HCT116 (cell line): ENCODE measurements around the gene IRF2. TPM values are rescaled to one million over a fixed set of nuclear protein-coding genes. Genes with fewer than 3 reads are reported as not detected.

Experiments
- ATAC-seq: fragments of 200-7000 bp; cut with Tn5 transposase; 2 replicates; pipeline ENCODE4 v1.9.1; 2020; ENCODE audit warnings: mild to moderate bottlenecking, moderate library complexity
- BruUV-seq: library from RNA; stranded (reverse); fragments of 400-500 nt; replicated peaks from 2 replicates; lab custom pipeline; 2021; lab: Mats Ljungman, UMichigan
- CTCF ChIA-PET: fragments of 300-600 bp; sonication (Branson Sonifier 250); formaldehyde crosslinking; loops from one replicate; lab custom pipeline; 2021; ENCODE audit warnings: antibody characterized with exemption; lab: Charles Lee
- POLR2A ChIA-PET: fragments of 300-600, 350-600 bp; sonication (Branson Sonifier 250); formaldehyde crosslinking; loops from one replicate; lab custom pipeline; 2021; ENCODE audit warnings: antibody characterized with exemption; lab: Charles Lee
- RAD21 ChIA-PET, 2 experiments: fragments of 300-600 bp; sonication (Branson Sonifier 250); formaldehyde crosslinking; loops; one replicate each; lab custom pipeline; 2023; ENCODE audit warnings: low total read pairs in 2 of 2; ENCODE audit not compliant: uncharacterized antibody in 2 of 2, unreplicated experiment in 2 of 2, low non-redundant PET in 1 of 2; lab: Charles Lee
- DNase-seq: peaks from one replicate; pipeline ENCODE4 v3.0.0-alpha.2; 2010; ENCODE audit warnings: low read depth, low spot score
- H2AFZ ChIP-seq: fragments of 200-600 bp; shearing (Covaris generic), sonication (generic); 2 replicates; pipeline ENCODE4 v1.6.1; 2017; ENCODE audit warnings: low read depth, mixed run types, mixed read lengths, antibody characterized with exemption, low read length; ENCODE audit not compliant: poor library complexity, severe bottlenecking
- H3K27ac ChIP-seq: 2 replicates; pipeline ENCODE4 v1.5.1; 2012; ENCODE audit warnings: low read depth, low read length
- H3K27me3 ChIP-seq: fragments of 200-600 bp; sonication (generic); 2 replicates; pipeline ENCODE4 v1.6.1; 2016; ENCODE audit warnings: mixed run types, low read length, mixed read lengths; ENCODE audit not compliant: insufficient read depth
- H3K36me3 ChIP-seq, 2 experiments: fragments of 200-500 bp in 1 of 2; fragments of 200-600 bp in 1 of 2; sonication (Bioruptor generic) in 1 of 2; sonication (generic) in 1 of 2; 2 replicates each; pipeline versions ENCODE4 v1.5.1 to v1.6.1; 2014 to 2016; ENCODE audit warnings: low read length in 2 of 2, inconsistent platforms in 1 of 2, mixed read lengths in 1 of 2, mixed run types in 1 of 2; ENCODE audit not compliant: insufficient read depth in 2 of 2, control insufficient read depth in 1 of 2
- H3K4me1 ChIP-seq, 2 experiments: fragments of 200-600 bp in 1 of 2; sonication (generic) in 1 of 2; 2 replicates each; pipeline versions ENCODE4 v1.5.1 to v1.6.1; 2012 to 2017; ENCODE audit warnings: low read length in 2 of 2, inconsistent platforms in 1 of 2, mild to moderate bottlenecking in 1 of 2, mixed read lengths in 1 of 2, mixed run types in 1 of 2, moderate library complexity in 1 of 2; ENCODE audit not compliant: insufficient read depth in 2 of 2, control insufficient read depth in 1 of 2
- H3K4me2 ChIP-seq: fragments of 200-600 bp; sonication (generic); 2 replicates; pipeline ENCODE4 v1.6.1; 2017; ENCODE audit warnings: mixed run types, low read length, mixed read lengths
- H3K4me3 ChIP-seq, 2 experiments: fragments of 200-600 bp in 1 of 2; sonication (generic) in 1 of 2; replicated peaks in 1 of 2; 2 replicates each; pipeline ENCODE4 v1.5.1; 2011 to 2016; ENCODE audit warnings: low read length in 2 of 2, control low read depth in 1 of 2, low read depth in 1 of 2, mild to moderate bottlenecking in 1 of 2, mixed read lengths in 1 of 2, mixed run types in 1 of 2
- H3K79me2 ChIP-seq: fragments of 200-600 bp; sonication (generic); 2 replicates; pipeline ENCODE4 v1.6.1; 2017; ENCODE audit warnings: mild to moderate bottlenecking, mixed run types, low read length, moderate library complexity, mixed read lengths; ENCODE audit not compliant: insufficient read depth
- H3K9ac ChIP-seq: fragments of 200-600 bp; sonication (generic); 2 replicates; pipeline ENCODE4 v1.6.1; 2016; ENCODE audit warnings: low read length, mixed read lengths
- H3K9me2 ChIP-seq: fragments of 200-600 bp; sonication (generic), shearing (Covaris generic); 2 replicates; pipeline ENCODE4 v1.6.1; 2017; ENCODE audit warnings: mixed run types, mild to moderate bottlenecking, moderate library complexity; ENCODE audit not compliant: insufficient read depth
- H3K9me3 ChIP-seq, 2 experiments: fragments of 200-500 bp in 1 of 2; fragments of 200-600 bp in 1 of 2; sonication (Bioruptor generic) in 1 of 2; sonication (generic) in 1 of 2; 2 replicates each; pipeline ENCODE4 v1.6.1; 2014 to 2017; ENCODE audit warnings: low read length in 2 of 2, mixed read lengths in 2 of 2, inconsistent platforms in 1 of 2, low read depth in 1 of 2, mild to moderate bottlenecking in 1 of 2, mixed run types in 1 of 2, moderate library complexity in 1 of 2; ENCODE audit not compliant: control insufficient read depth in 1 of 2, insufficient read depth in 1 of 2
- H4K20me1 ChIP-seq: fragments of 200-600 bp; sonication (generic), shearing (Covaris generic); 2 replicates; pipeline ENCODE4 v1.6.1; 2017; ENCODE audit warnings: mixed run types, mild to moderate bottlenecking, moderate library complexity; ENCODE audit not compliant: insufficient read depth
- CBX3 ChIP-seq: IDR thresholded peaks from 2 replicates; pipeline ENCODE4 v1.6.1; 2012; ENCODE audit warnings: low read depth
- CEBPB ChIP-seq: IDR thresholded peaks from 2 replicates; pipeline ENCODE4 v1.6.1; 2012; ENCODE audit warnings: low read depth
- EGR1 ChIP-seq: IDR thresholded peaks from 2 replicates; pipeline ENCODE4 v1.6.1; 2012; ENCODE audit warnings: low read depth
- ELF1 ChIP-seq: IDR thresholded peaks from 2 replicates; pipeline ENCODE4 v1.6.1; 2012; ENCODE audit warnings: low read depth, borderline replicate concordance
- EZH2 ChIP-seq: fragments of 200-600 bp; sonication (generic); IDR thresholded peaks from 2 replicates; pipeline ENCODE4 v1.6.1; 2017; ENCODE audit warnings: antibody characterized with exemption, mixed run types
- EZH2phosphoT487 ChIP-seq: fragments of 200-600 bp; IDR thresholded peaks from 2 replicates; pipeline ENCODE4 v1.6.1; 2018; ENCODE audit warnings: antibody characterized with exemption, borderline replicate concordance
- FOSL1 ChIP-seq: IDR thresholded peaks from 2 replicates; pipeline ENCODE4 v1.6.1; 2012; ENCODE audit warnings: low read depth
- POLR2AphosphoS5 ChIP-seq: IDR thresholded peaks from 2 replicates; pipeline ENCODE4 v1.6.1; 2011; ENCODE audit warnings: mild to moderate bottlenecking, low read depth, low read length, moderate library complexity
- RAD21 ChIP-seq: IDR thresholded peaks from 2 replicates; pipeline ENCODE4 v1.6.1; 2012; ENCODE audit warnings: low read depth, mild to moderate bottlenecking
- SIN3A ChIP-seq: IDR thresholded peaks from 2 replicates; pipeline ENCODE4 v1.6.1; 2012; ENCODE audit warnings: low read depth
- SP1 ChIP-seq: IDR thresholded peaks from 2 replicates; pipeline ENCODE4 v1.6.1; 2012; ENCODE audit warnings: low read depth
- SRF ChIP-seq: IDR thresholded peaks from 2 replicates; pipeline ENCODE4 v1.6.1; 2012; ENCODE audit warnings: low read depth
- TCF7L2 ChIP-seq: IDR thresholded peaks from 2 replicates; pipeline ENCODE4 v1.7.0; 2011; ENCODE audit warnings: borderline replicate concordance, inconsistent platforms; ENCODE audit not compliant: insufficient read depth, insufficient read length; ENCODE audit errors: extremely low read depth
- YY1 ChIP-seq: IDR thresholded peaks from 2 replicates; pipeline ENCODE4 v1.6.1; 2011; ENCODE audit warnings: low read length, low read depth, moderate library complexity, mild to moderate bottlenecking; ENCODE audit not compliant: insufficient replicate concordance; ENCODE audit errors: extremely low read depth
- ZNF274 ChIP-seq: fragments of 200-500 bp; sonication (Bioruptor generic); IDR thresholded peaks from 2 replicates; pipeline ENCODE4 v1.6.1; 2014; ENCODE audit warnings: mild to moderate bottlenecking, low read depth, low read length, inconsistent platforms
- intact Hi-C: fragments of 100-400 bp; cut with micrococcal nuclease; formaldehyde crosslinking; loops from 2 replicates; pipeline ENCODE4 v1.10.0; 2022
- total RNA-seq: library from RNA; stranded (reverse); gene quantifications from one replicate; pipeline ENCODE4 v1.2.1, GENCODE V29; 2021; ENCODE audit not compliant: unreplicated experiment
- TF ChIP-seq, protein P1 (sequence below): IDR thresholded peaks from 2 replicates; pipeline ENCODE4 v1.6.1; 2012; ENCODE audit warnings: low read depth
- TF ChIP-seq, protein P2 (sequence below), 3 experiments: fragments of 200-600 bp in 1 of 3; sonication (generic) in 1 of 3; IDR thresholded peaks in 2 of 3; conservative IDR thresholded peaks in 1 of 3; 2 replicates each; pipeline ENCODE4 v1.5.1; 2012 to 2017; ENCODE audit warnings: low read depth in 2 of 3, low read length in 2 of 3, antibody characterized with exemption in 1 of 3, borderline replicate concordance in 1 of 3, control low read depth in 1 of 3, mild to moderate bottlenecking in 1 of 3, mixed read lengths in 1 of 3, mixed run types in 1 of 3, moderate library complexity in 1 of 3; ENCODE audit not compliant: insufficient read depth in 1 of 3
- TF ChIP-seq, protein P3 (sequence below): IDR thresholded peaks from 2 replicates; pipeline ENCODE4 v1.6.1; 2012

Gene IRF2
- total RNA-seq, 1 experiment from 2014 or later, result 10.6 TPM

DNA sequence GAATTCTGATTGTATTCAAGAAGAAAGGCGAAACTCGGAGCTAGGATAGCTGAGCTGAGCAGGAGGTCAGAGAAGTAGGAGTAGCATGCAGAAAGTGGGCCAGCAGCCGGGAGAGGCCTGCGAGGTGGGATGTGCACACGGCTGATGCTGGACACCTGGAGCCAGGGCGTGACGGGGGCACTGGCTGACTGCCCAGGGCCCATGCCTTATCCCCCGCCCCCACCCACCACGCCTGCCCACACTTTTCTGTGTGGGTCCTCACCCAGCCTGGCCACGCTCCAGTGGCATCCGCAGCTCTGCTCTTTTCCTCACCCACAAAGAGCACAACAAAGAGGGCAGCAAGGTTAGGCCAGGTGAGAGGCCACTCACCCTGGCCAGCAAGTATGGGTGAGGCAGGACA lies 30.0 kb upstream of the IRF2 start:
- H3K4me3 ChIP-seq, result no peak overlapping the region
- no peaks in the 10 kb centered on the region for H3K27me3 ChIP-seq
- no peaks in the 10 kb centered on the region for H4K20me1 ChIP-seq
- intact Hi-C loops, result no loop called here
- H3K9me3 ChIP-seq, result no peaks in the 10 kb centered on the region
- ATAC-seq (no peak), DNase-seq (no peak)
- no peak overlapping the region for H3K27ac ChIP-seq
- no TSS peak for BruUV-seq
- ChIA-PET CTCF (no interaction called here), RAD21 (no interaction called here), POLR2A (no interaction called here)
- H2AFZ ChIP-seq, result no peak overlapping the region
- no peaks in the 10 kb centered on the region for H3K9me2 ChIP-seq
- no peak for TF ChIP-seq YY1
- TF ChIP-seq, protein P1, sequence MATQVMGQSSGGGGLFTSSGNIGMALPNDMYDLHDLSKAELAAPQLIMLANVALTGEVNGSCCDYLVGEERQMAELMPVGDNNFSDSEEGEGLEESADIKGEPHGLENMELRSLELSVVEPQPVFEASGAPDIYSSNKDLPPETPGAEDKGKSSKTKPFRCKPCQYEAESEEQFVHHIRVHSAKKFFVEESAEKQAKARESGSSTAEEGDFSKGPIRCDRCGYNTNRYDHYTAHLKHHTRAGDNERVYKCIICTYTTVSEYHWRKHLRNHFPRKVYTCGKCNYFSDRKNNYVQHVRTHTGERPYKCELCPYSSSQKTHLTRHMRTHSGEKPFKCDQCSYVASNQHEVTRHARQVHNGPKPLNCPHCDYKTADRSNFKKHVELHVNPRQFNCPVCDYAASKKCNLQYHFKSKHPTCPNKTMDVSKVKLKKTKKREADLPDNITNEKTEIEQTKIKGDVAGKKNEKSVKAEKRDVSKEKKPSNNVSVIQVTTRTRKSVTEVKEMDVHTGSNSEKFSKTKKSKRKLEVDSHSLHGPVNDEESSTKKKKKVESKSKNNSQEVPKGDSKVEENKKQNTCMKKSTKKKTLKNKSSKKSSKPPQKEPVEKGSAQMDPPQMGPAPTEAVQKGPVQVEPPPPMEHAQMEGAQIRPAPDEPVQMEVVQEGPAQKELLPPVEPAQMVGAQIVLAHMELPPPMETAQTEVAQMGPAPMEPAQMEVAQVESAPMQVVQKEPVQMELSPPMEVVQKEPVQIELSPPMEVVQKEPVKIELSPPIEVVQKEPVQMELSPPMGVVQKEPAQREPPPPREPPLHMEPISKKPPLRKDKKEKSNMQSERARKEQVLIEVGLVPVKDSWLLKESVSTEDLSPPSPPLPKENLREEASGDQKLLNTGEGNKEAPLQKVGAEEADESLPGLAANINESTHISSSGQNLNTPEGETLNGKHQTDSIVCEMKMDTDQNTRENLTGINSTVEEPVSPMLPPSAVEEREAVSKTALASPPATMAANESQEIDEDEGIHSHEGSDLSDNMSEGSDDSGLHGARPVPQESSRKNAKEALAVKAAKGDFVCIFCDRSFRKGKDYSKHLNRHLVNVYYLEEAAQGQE, result no peak
- TF ChIP-seq, protein P2, sequence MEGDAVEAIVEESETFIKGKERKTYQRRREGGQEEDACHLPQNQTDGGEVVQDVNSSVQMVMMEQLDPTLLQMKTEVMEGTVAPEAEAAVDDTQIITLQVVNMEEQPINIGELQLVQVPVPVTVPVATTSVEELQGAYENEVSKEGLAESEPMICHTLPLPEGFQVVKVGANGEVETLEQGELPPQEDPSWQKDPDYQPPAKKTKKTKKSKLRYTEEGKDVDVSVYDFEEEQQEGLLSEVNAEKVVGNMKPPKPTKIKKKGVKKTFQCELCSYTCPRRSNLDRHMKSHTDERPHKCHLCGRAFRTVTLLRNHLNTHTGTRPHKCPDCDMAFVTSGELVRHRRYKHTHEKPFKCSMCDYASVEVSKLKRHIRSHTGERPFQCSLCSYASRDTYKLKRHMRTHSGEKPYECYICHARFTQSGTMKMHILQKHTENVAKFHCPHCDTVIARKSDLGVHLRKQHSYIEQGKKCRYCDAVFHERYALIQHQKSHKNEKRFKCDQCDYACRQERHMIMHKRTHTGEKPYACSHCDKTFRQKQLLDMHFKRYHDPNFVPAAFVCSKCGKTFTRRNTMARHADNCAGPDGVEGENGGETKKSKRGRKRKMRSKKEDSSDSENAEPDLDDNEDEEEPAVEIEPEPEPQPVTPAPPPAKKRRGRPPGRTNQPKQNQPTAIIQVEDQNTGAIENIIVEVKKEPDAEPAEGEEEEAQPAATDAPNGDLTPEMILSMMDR (IDR thresholded peaks at IDR 0.05 in 2 of 3, conservative IDR thresholded peaks at IDR 0.05 in 1 of 3; ENCODE audit: borderline replicate concordance in 1 of 3, insufficient read depth in 1 of 3, low read depth in 2 of 3, low read length in 2 of 3), result no peak
- no peak for TF ChIP-seq ZNF274
- no peak for TF ChIP-seq ELF1
- no peak for TF ChIP-seq EZH2
- no peak for TF ChIP-seq SRF
- no peak for TF ChIP-seq EGR1
- no peak for TF ChIP-seq SIN3A
- TF ChIP-seq RAD21, result no peak
- TF ChIP-seq FOSL1, result no peak
- no peak for TF ChIP-seq TCF7L2
- no peak for TF ChIP-seq EZH2phosphoT487
- TF ChIP-seq CBX3, result no peak
- no peak for TF ChIP-seq POLR2AphosphoS5
- TF ChIP-seq, protein P3, sequence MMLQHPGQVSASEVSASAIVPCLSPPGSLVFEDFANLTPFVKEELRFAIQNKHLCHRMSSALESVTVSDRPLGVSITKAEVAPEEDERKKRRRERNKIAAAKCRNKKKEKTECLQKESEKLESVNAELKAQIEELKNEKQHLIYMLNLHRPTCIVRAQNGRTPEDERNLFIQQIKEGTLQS, result no peak
- no peak for TF ChIP-seq SP1
- no peak for TF ChIP-seq CEBPB
- H3K4me2 ChIP-seq, result no peak overlapping the region
- no peaks in the 10 kb centered on the region for H3K79me2 ChIP-seq
- no peaks in the 10 kb centered on the region for H3K4me1 ChIP-seq
- no peak overlapping the region for H3K9ac ChIP-seq
- no peaks in the 10 kb centered on the region for H3K36me3 ChIP-seq
